ENCODE results near the gene NDUFB11.

Gene NDUFB11

GRCh38 chrX:47174846-47175587 is 30.5 kb upstream of the NDUFB11 start:
- DNase-seq, result no peak

DNA sequence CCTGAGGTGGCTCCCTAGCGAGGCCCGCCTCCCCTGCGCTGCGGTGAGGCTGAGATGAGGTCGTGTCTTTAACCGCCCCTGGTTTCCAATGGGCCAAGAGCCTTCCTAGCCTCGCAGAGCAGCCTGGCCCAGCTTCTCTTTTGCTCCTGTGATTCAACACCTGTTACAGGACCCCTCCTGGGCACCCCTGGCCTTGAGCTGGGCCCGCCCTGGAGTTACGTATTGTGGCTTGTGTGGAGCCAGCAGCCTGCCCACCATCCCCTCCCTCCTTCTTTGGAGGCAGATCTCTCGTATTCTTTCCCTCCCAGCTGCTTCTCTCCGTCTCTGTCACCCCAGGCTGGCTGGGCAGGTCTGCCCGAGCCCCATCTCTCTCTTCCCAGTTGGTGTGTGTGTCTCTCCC is 29.9 kb upstream of the NDUFB11 start:
- DNase-seq, result no peak

DNA sequence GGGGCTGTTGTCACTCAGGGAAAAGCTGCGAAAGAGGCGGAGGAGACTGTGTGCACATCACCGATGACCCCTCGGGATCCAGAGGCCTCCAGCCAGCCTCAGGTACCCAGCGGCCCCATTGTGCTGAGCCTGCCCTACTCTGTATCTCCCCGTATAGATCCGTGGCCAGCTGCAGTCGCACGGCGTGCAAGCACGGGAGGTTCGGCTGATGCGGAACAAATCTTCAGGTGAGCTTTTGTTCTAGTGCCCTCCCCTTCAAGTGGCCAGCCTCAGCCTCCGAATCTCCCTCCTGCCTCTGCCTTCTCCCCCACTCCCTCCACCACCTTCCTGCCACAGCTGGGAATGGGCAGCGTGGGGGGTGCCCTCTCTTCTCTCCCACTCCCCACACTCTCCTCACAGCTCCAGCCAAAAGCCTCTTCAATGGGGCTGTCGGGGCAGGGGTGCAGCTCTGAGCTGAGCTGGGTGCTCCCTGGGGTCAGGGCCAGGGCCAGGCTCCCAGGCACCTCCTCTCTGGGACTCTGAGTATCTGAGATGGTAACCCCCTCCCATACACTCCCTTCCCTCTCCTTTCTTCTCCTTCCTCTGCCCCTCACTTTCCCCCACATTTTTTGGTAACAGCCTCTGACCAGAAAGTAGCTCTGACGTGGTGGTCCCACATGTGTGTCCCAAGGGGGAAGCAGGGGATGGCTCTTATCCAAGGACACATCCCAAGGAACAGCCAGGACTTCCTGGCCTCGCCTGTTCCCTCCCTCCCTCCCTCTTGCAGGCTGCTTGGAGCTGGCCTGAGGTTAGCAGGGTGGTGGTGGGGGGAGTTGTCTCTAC is 28.7 kb upstream of the NDUFB11 start:
- no peak for DNase-seq

GRCh38 chrX:47172549-47172948 is 28.0 kb upstream of the NDUFB11 start:
- DNase-seq, result no peak

- no peak for DNase-seq
Observed at GRCh38 chrX:47171996-47172395, 27.5 kb upstream of the NDUFB11 start.

- no peak for DNase-seq
Observed at GRCh38 chrX:47170861-47171692, 26.6 kb upstream of the NDUFB11 start.

DNA sequence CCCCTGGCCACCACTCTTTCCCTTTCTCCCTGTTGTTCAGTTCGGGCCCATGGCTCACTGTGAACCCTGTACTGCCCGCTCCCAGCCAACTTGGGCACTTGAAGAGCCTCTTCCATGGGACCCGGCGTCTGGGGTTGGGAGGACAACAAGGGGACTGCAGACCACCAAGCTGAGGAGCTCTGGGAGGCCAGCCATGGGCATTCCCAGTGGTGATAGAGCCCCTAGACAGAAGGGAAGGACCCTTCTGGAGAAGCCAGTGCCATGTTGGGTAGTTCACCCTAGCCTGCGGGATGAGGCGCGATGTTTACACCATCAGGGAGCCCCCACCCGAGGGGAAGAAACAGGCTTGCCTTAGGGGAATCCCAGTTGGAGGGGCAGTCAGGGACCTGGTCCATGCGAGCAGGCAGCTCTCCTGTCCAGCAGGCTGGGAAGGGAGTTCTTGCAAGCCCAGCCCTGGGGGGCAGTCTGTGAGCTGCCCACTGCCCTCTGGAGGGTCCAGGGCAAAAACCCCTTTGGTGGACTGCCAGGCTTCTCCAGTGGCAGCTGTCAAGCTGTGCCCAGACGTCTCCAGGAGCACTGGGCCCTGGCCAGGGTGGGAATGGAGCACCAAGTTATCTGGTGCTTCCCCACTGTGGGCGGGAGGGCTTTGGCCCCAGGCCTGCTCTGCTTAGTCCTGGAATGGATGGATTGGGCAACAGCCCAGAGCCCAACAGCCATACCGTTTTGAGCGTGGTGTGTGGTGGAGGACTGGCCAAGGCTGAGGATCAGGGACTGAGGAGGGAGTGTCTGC is 25.4 kb upstream of the NDUFB11 start:
- DNase-seq, result no peak

GRCh38 chrX:47169273-47169672 is 24.8 kb upstream of the NDUFB11 start:
- no peak for DNase-seq

- DNase-seq, result no peak
Observed at GRCh38 chrX:47168495-47169073, 24.1 kb upstream of the NDUFB11 start.

DNA sequence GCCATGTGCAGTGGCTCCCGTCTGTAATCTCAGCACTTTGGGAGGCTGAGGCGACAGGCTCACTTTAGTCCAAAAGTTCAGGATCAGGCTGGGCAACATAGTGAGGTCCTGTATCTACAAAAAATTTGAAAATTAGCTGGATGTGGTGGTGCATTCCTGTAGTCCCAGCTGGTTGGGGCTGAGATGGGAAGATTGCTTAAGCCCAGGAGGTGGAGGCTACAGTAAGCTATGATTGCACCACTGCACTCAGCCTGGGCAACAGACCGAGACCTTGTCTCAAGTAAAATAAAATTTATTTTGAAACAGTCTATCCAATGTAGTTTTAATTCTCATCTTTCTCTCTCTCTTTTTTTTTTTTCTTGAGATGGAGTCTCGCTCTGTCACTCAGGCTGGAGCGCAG is 21.6 kb upstream of the NDUFB11 start:
- DNase-seq, result no peak

DNA sequence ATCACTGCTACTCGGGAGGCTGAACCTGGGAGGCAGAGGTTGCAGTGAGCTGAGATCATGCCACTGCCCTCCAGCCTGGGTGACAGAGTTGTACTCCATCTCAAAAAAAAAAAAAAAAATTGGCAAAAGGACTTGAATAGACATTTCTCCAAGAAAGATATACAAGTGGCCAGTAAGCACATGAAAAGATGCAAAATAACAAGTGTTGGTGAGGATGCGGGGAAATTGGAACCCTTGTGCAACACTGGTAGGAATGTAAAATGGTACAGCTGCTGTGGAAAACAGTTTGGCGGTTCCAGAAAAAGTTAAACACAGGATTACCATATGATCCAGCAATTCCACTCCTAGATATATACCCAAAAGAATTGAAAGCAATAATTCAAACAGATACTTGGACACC is 19.9 kb upstream of the NDUFB11 start:
- DNase-seq, result no peak

DNA sequence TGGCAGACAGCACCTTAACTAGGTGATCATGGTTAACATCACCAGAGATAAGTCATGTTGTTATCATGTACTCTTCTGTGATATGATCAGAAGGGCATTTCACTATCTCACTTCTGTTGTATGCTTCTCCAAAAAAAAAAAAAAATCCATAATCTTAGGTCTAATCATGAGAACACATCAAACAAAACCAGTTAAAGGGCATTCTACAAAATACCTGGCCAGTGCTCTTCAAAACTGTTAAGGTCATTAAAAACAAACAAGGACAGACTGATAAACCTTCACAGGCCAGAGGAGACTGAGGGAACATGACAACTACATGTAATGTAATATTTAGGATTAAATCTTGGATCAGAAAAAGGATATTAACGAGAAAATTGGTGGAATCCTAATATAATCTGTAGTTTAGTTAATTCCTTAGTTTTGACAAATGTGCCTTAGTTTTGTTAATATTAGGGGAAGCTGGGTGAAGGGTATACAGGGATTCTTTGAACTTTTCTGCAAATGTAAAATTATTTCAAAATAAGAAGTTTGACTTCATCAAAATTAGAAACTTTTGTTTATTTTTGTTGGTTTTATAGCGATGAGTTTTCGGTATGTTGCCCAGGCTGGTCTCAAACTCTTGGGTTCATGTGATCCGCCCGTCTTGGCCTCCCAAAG is 18.6 kb upstream of the NDUFB11 start:
- DNase-seq, result no peak

DNA sequence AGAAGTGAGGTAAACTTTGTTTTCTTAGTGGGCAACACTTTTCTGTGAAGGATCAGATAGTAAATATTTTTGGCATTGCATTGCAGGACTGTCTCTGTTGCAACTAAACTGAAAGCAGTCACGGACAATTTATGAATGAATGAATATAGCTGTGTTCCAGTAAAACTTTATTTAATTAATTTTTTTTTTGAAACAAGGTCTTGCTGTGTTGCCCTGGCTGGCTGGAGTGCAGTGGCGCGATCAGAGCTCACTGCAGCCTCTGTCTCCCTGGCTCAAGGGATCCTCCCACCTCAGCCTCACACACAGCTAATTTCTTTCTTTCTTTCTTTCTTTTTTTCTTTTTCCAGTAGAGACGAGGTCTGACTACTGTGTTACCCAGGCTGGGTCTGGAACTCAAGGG is 16.3 kb upstream of the NDUFB11 start:
- no peak for DNase-seq

DNA sequence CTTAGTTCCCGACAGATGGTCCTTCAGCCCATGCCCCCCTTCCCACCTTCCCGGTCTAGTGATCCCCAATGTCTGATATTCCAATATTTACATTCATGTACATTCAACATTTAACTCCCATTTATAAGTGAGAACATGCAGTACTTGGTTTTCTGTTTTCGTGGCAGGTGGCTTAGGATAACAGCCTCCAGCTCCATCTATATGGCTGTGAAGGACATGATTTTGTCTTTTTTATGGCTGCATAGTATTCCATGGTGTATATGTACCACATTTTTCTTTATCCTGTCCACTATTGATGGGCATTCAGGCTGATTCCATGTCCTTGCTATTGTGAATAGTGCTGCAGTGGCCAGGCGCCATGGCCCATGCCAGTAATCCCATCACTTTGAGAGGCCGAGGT is 14.3 kb upstream of the NDUFB11 start:
- DNase-seq, result no peak

DNA sequence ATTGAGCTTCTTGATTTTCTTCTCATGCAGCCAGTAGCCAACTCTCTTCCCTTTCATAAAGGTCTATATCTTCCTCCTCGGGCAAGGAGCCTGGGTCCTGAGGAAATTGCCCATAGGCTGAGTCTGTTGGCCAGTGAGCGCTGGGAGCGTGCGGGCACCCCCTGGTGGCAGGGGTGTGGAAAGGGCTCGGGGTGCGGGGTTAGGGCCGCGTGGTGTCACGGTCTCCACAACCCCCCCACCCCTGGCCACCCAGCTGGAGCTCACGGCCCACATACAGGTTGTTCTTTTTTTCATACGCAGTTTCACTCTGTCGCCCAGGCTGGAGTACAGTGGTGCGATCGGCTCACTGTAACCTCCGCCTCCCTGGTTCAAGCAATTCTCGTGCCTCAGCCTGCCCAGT is 13.6 kb upstream of the NDUFB11 start:
- no peak for DNase-seq

DNA sequence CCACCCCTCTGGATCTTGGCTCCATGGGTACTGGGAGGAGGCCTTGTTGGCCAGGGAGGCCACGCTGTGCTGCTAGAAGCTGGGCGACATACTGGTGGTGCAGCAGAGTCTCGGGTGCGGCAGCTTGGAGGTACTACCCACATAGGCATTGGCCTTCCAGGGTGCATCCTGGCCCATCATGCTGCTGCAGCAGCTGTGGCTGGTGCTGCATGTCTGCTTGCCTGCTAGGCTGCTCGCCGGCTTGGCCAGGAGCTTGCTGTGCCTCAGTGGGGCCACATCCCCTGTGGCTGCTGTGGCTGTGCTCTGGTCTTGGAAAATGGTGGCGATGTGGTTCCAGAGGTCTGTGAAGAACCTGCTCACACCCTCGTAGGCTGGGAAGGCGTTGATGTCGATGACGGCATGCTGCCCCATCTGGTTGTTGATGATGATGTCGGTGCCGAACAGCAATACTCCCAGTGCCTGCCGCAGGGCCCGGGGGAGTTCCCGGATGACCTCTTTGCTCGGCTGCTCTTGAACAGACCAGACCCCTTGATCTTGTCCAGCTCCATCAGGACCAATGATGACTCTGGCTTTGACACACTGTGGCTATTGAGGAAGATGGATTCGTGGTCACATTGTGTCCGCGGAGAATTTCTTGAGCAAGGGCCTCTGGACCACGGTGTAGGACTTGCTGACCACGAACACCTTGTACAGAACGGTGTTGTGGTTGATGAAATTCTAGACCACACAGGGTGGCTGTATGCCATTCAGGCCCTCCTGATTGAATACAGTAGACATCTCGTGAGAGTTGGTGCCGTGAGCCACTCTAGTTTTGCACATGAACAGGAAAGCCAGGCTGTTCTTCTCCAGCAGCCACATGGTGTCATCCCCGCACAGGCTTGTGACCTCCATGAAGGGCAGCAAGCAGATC is 12.4 kb upstream of the NDUFB11 start:
- no peak for DNase-seq

- DNase-seq, result no peak
Observed at GRCh38 chrX:47151435-47151834, 6.9 kb upstream of the NDUFB11 start.

DNA sequence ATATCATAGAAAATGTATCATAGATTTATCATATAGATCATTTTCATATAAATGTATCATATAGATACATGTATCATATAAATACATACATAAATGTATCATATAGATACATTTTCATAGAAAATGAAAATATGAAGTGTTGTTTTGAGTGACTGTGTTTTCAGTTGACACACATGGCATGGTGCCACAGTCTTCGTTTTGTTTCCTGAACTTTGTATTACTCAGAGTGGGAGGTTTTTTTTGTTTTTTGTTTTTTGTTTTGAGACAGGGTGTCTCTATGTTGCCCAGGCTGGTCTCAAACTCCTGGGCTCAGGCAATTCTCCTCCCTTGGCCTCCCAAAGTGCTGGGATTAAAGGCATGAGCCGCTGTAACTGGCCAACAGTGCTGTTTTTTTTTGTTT is 4.4 kb upstream of the NDUFB11 start:
- DNase-seq, result no peak
